ENCODE data around the gene PKNOX2. TPM values are rescaled to one million over a fixed set of nuclear protein-coding genes. Genes with fewer than 3 reads are reported as not detected.
A peak's percentile ranks its signal among the peaks of the same experiment; 100 is the strongest.
"Not testable (repeated sequence)": the region's sequence is repeated elsewhere in the genome, so short reads cannot be mapped to it uniquely, and the experiment has no call there.

Gene PKNOX2
- total RNA-seq, 1 donor from 2014 or later, result not detected

DNA sequence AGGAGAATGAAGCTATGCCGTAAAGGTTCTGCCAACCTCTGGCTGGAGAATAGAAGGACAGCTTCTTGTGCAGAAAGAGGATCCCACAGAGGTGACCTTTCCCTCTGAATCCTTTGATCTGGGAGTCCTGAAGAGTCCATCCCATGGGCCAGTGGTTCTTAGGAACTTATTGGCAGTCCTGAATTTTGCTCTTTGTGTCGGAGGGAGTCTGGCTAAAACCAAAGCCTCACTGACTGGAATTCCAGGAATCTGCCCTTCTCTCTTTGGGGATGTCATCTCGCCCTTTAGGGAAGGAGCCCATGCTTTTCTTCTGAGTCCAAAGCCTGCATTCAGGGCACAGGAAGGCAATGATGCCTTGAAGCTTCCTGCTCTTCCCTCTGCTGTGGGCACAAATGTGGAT lies 45.5 kb downstream of the PKNOX2 start:
- no peak for DNase-seq

DNA sequence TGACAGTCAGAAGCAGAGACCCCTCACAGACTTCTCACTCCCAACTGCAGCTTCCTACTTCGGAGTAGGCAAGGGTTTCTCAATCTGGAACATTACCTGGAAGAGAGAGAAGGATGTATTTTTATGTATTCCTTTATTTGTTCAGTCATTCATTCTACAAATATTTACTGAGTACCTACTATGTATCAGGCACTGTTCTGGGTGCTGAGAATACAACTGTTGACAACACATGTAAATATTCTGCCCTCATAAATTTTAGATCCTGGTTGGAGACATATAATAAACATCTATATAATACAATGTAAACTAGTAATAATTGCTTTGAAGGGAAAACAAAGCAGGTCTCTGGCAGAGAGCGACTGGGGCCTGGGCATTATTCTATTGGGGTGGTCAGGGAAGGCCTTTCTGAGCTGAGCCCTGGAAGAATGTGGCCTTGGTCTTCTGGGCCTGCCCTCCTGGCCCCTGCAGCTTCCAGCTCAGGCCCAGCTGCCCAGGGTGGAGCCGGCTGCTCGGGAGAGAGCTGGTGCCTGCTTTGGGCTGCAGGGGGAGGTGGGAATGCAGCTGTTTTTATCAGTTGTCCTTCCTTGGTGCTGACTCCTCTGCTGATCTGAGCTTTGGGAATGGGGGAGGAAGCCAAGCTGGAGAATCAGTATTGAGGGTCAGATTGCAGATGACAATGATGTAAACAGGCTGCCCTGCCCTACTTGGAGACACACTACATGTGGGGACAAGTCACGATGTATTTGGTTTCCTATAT lies 46.8 kb downstream of the PKNOX2 start:
- no peak for DNase-seq

DNA sequence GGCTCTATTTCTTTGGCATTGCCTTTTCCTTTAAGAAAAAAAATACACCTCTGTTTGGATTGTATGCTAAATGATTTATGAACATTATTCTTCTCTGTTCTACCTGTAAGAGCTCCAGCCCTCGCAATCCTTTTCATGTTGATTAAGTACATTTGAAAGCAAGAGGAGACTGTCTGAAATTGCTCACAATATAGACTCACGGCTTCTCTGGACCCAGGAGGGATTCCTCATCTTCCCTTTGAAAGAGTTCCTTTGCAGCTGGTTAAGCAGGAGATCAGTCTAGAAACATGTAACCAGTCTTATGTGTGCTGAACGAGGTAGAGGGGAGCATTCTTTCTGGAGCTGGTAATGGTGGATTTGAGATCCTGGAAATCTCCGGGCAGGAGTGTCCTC lies 47.4 kb downstream of the PKNOX2 start:
- no peak for DNase-seq

DNA sequence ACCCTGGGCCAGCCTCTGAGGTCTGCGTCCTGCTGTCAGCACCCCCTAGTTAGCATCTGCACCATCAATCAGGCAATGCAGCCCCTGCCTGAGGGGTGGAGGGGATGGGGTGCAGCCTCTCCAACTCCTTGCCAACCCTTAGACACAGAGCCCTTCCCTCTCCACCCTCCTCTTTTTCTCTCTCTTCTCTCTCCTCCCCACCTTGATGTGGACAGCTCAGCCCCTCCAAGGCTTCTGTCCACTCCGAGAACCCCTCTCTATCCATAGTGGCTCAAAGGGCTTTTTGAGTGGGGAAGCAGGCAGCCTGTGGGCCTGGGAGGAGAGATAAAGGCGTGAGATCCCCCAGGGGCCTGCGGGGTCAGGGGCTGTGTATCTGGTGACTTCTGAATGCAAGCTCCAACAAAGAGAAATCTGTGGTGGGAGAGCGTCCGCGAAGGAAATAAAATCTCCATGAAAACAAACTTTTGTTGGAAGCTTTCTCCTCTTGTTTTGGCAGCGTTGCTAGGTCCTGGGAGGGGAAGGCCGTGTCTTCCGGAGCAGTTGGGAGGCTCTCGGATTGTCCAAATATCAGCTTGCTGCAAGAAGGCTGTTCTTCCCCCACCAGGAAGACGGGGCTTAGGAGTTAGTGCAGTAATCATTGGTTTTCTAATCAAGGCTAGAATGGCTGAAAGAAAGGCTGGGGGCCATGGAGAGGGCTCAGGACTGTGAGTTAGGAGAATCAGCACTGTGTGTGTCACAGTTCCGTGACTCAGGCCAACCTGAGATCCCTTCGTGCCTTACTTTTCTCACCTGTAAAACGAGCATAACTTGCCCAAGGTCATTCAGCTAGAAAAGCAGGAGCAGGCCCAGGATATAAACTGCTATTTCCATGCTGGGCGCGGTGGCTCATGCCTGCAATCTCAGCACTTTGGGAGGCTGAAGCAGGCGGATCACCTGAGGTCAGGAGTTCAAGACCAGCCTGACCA lies 50.3 kb downstream of the PKNOX2 start:
- peak; percentile 52 for DNase-seq

DNA sequence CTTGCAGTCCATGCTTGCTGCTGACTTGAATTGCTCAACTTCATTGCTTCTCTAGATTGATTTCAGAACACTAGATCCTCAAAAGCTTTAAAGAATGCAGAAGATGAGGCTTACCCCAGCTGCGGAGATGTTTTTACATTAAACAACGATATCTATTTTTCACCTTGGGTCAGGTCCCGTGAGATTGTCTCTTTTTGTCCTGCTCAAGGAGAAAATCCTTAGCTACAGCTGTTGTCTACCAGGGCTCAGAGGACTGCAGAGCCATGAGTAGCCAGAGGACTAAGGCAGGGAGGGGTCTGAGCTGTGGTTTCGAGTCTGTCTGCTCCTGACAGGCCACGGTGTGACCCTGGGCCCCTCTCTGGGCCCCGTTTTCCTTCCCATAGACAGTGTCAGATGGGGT lies 51.4 kb downstream of the PKNOX2 start:
- no peak for DNase-seq

DNA sequence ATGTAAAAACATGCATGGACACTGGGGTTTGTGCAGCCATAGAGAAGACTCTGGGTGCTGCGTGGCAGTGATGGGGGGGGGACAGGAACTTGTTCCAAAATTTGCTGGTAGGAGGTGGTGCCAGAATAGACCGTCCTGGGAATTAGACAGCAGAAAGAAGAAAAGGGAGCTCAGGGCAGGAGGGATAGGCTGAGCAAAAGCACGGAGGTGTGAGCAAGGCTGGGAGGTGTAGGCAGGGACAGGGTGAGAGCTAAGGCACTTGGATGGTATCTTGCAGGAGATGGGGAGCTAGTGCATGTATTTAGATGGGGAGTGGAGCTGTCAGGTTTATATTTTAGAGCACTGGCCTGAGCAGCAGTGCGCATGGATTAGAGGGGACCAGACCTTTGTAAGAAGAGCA lies 53.8 kb downstream of the PKNOX2 start:
- DNase-seq, result no peak

DNA sequence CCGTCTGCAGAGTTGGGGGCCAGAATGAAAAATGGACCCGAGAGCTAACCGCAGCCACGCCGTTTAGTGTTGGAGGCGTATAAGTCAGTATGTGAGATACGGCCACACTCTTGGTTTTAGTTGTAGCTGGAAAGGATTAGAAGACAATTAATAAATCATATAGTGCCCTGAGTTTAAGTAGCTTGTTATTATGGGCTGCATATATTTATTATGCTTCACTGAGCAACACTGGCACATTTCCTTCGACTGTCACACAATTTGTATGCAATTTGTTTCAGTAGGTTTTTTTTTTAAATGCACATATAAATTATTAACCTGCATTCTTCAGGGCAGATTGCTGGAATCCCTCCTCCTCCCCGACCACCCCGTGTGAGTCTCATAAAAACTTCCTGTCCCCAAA lies 56.9 kb downstream of the PKNOX2 start:
- DNase-seq, result no peak

DNA sequence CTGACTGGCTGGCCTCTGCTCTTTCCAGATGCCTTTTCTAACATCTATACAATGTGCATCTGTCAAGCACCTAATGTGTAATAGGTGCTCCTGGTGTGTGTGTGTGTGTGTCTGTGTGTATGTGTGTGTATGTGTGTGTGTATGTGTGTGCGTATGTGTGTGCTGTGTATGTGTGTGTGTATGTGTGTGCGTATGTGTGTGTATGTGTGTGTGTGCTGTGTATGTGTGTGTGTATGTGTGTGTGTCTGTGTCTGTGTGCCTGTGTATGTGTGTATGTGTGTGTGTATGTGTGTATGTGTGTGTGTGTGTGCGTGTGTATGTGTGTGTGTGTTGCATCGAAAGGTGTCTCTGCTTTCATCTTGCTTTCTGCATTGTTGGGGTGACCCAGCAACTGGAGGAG lies 57.9 kb downstream of the PKNOX2 start:
- no peak for DNase-seq

DNA sequence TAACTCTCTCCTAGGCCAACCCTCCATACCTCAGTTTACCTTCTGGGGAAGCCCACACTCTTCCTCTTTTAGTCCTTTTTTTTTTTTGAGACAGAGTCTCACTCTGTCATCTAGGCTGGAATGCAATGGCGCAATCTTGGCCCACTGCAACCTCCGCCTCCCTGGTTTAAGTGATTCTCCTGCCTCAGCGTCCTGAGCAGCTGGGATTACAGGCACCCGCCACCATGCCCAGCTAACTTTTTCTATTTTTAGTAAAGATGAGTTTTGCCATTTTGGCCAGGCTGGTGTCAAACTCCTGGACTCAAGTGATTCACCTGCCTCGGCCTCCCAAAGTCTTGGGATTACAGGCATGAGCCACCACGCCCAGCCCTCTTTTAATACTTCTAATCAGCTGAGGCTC lies 58.6 kb downstream of the PKNOX2 start:
- DNase-seq, result not testable (repeated sequence)

DNA sequence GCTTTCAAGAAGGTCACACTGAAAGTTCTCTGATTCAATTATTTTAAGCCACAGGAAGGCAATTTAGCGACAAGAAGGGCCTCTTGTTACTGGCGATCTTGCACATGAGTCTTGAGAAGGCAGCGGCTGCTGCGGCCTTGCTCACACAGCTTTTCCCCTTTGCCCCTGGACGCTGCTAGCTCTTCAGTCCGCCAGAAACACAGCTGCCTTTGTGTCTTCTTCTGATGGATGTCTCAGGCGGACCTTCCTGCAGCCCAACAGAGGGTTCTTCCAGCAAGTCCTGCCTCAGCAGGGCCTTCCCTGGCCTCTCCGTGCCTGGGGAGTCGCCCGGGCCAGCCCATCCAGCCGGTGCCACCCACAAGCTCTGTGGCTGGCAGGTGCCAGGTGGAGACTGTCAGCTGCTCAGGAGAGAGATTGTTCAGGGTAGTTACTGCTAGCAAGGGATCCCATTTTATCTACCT lies 59.4 kb downstream of the PKNOX2 start:
- no peak for DNase-seq

DNA sequence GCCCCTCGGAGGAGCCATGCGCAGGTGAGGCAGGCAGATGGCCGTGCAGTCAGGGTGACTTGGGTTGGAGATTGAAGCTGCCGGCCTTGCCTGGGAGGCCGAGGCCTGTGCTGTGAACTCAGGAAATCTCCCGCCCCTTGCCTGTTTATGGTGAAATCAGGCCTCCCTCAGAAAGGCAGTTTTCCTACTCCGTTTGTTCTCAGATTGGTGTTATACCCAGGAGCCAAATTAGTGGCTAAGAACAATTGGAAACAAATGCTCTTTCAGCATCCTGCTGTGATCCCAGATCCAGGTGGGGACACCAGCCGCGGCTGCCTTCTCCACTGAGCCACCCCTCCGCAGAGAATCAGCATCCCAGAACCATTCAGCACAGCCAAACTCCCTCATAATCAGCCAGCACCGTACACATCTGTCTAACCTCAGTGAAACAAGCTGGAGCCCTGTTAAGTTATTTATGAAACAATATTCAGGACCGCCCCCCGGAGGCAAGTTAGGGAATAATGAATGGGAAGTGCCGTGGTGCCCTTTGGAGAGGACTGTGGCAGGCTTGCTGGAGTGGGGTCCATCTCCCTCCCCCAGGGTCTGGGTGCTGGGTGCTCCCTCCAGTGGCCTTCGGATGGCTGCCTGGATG lies 60.0 kb downstream of the PKNOX2 start:
- peak; percentile 50 for DNase-seq

DNA sequence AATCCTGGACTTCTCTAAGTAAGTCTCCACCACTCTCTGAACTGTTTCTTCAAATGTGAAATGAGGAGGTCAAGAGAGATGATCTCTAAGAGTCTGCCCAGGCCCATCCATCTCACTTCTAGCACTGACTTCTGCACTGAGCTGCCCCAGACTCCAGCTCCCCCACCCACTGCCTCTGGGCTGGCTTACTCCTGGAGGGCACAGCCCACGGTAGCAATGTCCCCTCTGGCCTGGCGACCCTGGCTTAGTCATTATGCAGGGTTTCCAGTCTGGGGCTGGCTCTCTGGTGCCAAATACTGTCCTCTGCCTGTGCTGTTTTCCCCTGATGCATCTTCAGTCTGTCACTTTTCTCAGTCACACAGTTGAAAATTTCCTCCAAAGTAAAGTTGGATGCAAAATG lies 60.9 kb downstream of the PKNOX2 start:
- DNase-seq, result no peak

DNA sequence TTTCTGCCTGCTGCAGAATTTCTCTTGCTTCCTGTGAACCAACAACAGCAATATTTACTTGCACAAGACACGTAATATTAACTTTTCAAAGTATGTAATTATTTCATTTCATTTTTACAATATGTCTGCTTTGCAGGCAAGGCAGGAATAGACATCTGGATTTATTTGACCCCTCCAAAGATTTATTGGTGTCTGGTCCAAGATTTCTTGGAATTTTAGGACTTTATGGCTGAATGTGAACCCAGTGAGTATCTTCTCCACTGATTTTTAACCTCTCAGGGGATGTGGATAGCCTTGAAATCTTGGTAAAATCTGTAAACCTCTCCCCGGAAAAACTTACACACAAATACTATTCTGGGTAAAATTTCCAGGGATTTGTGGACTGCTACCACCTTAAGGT lies 61.5 kb downstream of the PKNOX2 start:
- no peak for DNase-seq

DNA sequence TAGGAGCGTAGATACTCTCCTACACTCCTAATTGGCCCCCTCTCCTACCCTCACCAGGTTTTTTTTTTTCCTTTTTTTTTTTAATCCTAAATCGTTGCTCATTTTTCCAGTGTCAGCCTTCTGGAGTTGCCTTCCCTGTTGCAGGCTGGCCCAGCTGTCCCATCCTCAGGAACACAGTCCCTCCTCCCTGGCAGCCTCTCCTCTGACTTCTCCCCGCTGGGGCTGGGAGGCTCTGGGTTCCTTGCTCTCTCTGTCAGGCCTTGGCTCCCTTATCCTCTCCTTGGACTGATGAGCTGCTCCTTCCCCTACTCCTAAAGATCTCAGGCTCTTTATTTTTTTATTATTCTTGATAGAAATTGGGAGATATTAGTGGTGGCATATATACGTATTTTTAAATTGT lies 62.2 kb downstream of the PKNOX2 start:
- DNase-seq, result no peak

DNA sequence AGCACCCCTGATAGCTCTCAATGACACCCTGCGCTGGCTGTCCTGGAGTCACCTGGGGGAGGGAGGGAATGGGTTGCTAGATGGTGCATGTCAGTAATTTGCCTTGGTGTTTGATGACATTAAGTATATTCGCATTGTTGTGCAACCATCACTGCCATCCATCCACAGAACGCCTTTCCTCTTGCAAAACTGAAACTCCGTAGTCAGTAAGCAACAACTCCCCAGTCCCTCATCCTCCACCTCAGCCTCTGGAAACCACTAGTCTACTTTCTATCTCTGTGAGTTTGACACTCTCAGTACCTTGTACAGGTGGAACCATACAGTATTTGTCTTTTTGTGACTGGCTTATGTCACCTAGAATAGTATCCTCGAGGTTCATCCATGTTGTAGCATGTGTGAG lies 62.6 kb downstream of the PKNOX2 start:
- DNase-seq, result no peak

DNA sequence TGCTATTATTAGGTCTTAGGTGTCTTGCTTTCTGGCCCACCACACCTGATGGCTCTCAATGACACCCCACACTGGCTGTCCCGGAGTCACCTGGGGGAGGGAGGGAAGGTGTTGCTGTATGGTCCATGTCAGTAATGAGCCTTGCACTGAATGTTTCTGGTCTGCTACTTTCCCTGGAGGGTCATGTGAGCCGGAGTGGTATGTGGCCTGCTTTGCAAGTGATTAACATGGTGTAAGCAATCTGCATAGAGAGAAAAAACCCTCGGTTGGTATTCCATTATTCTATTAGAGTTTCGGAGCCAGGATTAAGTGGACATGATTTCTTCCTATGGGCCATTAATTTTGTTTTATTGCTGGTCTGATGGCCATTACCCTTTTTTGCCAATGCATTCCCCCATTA lies 63.9 kb downstream of the PKNOX2 start:
- no peak for DNase-seq

DNA sequence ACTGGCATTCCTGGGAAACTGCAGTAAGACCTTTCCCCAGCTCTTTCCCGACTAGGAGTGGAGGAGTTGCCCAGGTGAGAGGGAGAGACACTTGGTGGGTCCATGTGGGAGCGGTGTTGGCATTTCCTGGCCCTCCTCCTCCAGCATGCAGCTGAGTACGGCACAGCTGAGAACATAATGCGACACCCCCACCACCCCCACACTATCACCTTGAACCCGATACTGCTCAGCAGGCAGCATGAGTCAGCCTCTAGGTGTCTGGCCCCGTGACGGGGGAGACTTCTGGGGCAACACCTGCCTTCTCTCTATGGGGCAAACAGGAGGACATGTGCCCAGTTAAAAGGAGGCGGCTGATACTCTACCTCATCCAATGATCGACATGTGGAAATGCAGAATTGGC lies 64.4 kb downstream of the PKNOX2 start:
- DNase-seq, result no peak

DNA sequence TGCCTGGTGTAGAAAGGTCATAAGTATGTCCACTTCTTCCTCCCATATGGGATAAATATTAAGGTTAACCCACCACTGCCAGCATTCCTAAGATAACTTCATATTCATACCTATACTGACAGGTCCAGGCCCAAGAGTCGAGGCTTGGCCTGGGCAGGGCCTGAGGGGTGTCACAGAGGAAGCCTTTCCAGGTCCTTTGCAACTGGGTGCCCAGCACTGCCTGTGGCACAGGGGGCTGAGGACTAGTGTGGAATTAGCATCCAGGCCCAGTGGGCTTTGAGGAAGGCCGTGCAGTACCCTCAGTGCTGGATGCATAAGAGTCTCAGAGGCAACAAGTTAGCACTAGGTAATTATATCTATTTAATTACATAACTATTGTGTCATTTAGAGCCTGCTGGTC lies 65.4 kb downstream of the PKNOX2 start:
- no peak for DNase-seq

DNA sequence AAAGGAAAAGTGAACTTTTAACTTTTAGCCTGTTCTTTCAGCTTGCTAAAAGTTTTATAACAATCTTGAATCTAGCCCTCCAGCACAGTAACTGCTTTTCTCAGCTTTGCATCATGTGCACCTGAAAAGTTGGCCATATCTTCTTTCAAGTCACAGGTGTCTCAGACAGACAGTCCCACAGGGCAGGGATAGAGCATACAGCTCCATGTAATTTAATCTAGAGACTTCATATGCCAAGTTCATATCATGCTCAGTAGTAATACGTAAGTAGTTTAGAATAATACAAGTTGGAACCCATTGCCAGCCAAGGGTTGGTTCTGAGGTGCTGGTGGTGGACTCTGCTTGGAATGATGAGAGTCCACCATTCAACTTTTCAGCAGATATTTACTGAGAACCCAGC lies 68.6 kb downstream of the PKNOX2 start:
- no peak for DNase-seq

DNA sequence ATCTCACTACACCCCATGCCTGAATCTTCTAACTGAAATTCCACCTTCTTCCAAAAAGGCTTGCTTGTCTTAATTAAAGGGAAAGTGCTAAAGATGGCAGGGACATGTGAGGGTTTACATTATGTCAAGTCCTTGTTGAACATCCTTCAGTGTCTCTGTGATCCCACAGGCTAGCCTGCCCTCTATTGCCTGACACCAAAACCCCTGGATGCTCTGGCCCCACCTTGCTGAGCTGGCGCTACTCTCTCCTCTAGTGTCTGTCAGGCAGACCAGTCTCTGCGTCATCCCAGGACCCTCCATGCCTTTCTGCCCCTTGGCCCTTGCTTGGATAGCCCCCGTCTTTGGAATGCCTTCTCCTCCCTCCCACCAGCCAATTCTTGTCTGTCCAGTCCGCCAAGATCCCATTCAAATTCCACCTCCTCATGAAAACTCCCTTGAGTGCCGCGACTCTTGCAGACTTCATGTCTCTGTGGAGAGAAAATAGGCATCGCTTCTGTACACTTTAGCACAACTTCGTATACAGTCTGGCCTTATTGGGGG lies 69.3 kb downstream of the PKNOX2 start:
- DNase-seq, result no peak

DNA sequence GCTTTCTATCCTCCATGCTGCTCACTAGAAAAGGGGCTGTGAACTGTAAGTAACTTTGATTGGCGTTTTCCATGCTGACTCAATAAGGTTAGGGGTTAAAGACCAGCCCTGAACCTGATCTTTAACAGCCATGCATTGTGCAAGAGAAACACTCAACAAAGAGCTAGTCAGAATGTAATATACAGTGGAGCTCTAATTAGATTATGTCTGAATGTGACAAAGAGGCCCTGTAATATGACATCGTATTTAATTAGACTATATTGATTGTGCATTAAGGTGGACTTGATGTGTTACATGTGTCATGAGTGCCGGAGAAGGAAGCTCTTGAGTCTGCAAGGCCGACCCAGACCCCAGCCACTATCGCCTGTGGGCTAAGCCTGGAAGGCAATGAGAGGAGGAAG lies 70.5 kb downstream of the PKNOX2 start:
- DNase-seq, result no peak

DNA sequence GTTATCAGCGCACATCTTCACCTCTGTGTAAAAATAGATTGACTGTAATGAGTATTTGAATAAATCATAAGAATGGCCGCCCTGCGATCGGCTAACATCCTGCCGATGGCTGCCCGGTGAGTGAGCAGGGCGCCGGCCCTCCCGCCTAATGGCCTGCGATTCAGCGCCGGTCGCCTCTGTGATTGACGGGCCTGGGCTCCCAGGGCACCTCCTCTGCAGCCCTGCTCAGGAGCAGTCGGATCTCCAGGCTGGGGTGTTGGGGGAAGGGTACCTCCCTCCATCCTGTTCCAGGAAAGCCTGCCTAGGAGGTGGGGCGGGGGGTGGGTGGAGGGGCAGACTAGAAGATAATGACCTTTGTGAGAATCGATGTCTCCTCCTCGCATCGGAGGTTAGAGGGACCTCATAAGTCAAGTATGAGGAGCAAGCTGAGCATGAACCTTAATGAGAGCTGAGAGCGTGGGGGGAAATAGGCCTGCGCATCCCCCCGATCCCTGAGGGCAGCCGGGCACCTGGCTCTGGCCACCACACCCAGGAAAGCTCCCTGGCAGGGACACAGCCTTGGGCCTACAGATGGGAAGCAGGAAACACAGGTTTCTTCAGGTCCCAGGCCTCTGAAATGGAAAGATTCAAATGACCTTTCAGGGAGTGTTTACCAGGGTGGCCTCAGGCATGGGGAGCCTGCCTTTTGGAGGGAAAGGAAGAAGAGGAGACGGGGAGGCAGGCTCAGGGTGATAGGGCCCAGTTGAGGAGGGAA lies 71.7 kb downstream of the PKNOX2 start:
- no peak for DNase-seq
